ENCODE measurements around the gene MAST3. TPM values are rescaled to one million over a fixed set of nuclear protein-coding genes. Genes with fewer than 3 reads are reported as not detected.

The MAST3 gene
- total and polyA plus RNA-seq, 4 donors = 4.3 to 10.6 (median 6.7) TPM

DNA sequence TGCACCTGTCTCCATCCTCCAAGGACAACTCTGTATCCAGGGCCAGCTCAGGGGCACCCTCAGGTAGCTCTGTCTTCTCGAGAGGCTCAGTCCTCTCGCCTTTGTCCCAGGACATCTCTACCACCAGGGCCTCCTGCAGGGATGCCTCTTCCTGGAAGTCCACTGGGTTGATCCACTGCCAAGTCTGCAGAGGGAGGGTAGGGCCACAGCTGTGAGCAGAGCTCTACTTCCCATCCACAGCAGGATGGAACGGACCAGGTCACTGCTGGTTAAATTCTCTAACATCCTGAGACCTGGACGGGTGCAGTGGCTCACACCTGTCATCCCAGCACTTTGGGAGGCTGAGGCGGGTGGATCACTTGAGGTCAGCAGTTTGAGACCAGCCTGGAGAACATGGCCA is 37.7 kb upstream of the MAST3 start:
- TF ChIP-seq YY1 (IDR thresholded peaks at IDR 0.05) = no peak
- TF ChIP-seq, protein P1, sequence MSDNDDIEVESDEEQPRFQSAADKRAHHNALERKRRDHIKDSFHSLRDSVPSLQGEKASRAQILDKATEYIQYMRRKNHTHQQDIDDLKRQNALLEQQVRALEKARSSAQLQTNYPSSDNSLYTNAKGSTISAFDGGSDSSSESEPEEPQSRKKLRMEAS (IDR thresholded peaks at IDR 0.05) = no peak
- no peak for TF ChIP-seq RAD21 (IDR thresholded peaks at IDR 0.05)
- no peak for TF ChIP-seq EGR1 (IDR thresholded peaks at IDR 0.05; ENCODE audit: low read depth in 2 of 2)
- TF ChIP-seq, protein P2, sequence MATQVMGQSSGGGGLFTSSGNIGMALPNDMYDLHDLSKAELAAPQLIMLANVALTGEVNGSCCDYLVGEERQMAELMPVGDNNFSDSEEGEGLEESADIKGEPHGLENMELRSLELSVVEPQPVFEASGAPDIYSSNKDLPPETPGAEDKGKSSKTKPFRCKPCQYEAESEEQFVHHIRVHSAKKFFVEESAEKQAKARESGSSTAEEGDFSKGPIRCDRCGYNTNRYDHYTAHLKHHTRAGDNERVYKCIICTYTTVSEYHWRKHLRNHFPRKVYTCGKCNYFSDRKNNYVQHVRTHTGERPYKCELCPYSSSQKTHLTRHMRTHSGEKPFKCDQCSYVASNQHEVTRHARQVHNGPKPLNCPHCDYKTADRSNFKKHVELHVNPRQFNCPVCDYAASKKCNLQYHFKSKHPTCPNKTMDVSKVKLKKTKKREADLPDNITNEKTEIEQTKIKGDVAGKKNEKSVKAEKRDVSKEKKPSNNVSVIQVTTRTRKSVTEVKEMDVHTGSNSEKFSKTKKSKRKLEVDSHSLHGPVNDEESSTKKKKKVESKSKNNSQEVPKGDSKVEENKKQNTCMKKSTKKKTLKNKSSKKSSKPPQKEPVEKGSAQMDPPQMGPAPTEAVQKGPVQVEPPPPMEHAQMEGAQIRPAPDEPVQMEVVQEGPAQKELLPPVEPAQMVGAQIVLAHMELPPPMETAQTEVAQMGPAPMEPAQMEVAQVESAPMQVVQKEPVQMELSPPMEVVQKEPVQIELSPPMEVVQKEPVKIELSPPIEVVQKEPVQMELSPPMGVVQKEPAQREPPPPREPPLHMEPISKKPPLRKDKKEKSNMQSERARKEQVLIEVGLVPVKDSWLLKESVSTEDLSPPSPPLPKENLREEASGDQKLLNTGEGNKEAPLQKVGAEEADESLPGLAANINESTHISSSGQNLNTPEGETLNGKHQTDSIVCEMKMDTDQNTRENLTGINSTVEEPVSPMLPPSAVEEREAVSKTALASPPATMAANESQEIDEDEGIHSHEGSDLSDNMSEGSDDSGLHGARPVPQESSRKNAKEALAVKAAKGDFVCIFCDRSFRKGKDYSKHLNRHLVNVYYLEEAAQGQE (IDR thresholded peaks at IDR 0.05) = no peak
- 81% methylated on average over 5 of the region's 5 CpGs for WGBS

DNA sequence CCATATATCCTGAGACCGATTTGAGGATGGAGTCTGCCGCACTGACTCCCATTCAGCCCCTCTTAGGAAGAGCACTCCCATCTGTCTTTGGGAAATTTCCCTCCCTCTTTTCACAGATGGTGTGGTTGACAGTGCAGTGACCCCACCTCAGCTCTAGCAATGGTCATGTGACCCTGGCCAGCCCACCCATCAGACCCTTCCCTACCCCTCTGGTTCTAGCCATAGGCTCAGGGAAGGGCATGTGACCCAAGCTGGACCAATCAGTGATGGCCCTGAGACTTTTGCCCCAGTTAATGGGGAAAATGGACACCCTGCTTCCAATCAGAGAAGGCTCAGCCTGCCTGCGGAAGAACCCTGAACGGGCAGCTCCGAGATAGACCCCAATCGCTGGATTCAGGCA is 37.1 kb upstream of the MAST3 start:
- Histone ChIP-seq H3K9ac (ENCODE audit: low read depth in 1 of 2, low read length in 2 of 2) (no peak overlapping the region), H3K27me3 (ENCODE audit: control insufficient read depth in 4 of 4, insufficient read depth in 4 of 4, low read length in 3 of 4) (no peaks in the 10 kb centered on the region), H3K9me3 (ENCODE audit: control insufficient read depth in 4 of 4, low read length in 3 of 4) (no peaks in the 10 kb centered on the region), H3K36me3 (ENCODE audit: control insufficient read depth in 4 of 4, insufficient read depth in 3 of 4, low read depth in 1 of 4, low read length in 3 of 4) (no peaks in the 10 kb centered on the region), H3K4me1 (ENCODE audit: control insufficient read depth in 4 of 4, insufficient read depth in 4 of 4, low read length in 3 of 4) (peaks cover 7 to 11% (median 9%) of the 10 kb centered on the region in 4 donors), H3K27ac (ENCODE audit: low read depth in 1 of 2, low read length in 2 of 2) (no peak overlapping the region), H3K4me3 (ENCODE audit: low read depth in 1 of 3, low read length in 3 of 3) (no peak overlapping the region)
- 89% methylated on average over 6 of the region's 6 CpGs for WGBS
- TF ChIP-seq TAF1 (conservative IDR thresholded peaks at IDR 0.05) (no peak), HNF4G (IDR thresholded peaks at IDR 0.05) (no peak)
- DNase-seq (ENCODE audit: low spot score) = no peak

More for the DNA sequence above, 37.7 kb upstream of the MAST3 start:
- Histone ChIP-seq H3K4me3 (ENCODE audit: low read depth in 1 of 3, low read length in 3 of 3) (no peak overlapping the region), H3K27me3 (ENCODE audit: control insufficient read depth in 4 of 4, insufficient read depth in 4 of 4, low read length in 3 of 4) (no peaks in the 10 kb centered on the region), H3K27ac (ENCODE audit: low read depth in 1 of 2, low read length in 2 of 2) (no peak overlapping the region), H3K36me3 (ENCODE audit: control insufficient read depth in 4 of 4, insufficient read depth in 3 of 4, low read depth in 1 of 4, low read length in 3 of 4) (no peaks in the 10 kb centered on the region), H3K9ac (ENCODE audit: low read depth in 1 of 2, low read length in 2 of 2) (no peak overlapping the region), H3K9me3 (ENCODE audit: control insufficient read depth in 4 of 4, low read length in 3 of 4) (no peaks in the 10 kb centered on the region), H3K4me1 (ENCODE audit: control insufficient read depth in 4 of 4, insufficient read depth in 4 of 4, low read length in 3 of 4) (peaks cover 7 to 16% (median 10%) of the 10 kb centered on the region in 4 donors)
- DNase-seq (ENCODE audit: low spot score) = no peak

DNA sequence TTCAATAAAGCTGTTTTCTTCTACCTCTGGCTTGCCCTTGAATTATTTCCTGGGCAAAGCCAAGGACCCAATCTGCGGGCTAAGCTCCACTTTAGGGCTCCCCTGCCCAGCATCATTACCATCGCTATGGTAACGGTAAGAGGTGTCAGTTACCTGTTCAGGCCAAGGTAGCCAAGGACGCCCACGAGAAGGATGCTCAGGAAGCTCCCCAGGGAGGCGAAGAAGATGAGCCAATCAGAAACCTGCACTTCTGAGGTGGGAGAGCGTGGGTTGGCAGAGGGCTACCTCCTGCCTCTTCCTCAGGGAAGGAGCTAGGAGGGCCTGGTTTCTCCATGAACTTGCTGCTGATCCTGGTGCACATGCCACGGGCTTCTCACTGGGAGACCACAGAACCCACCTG is 35.5 kb upstream of the MAST3 start:
- no peak overlapping the region for H3K4me3 ChIP-seq (ENCODE audit: low read depth in 1 of 3, low read length in 3 of 3)
- WGBS = 72% methylated on average over 8 of the region's 8 CpGs
- H3K36me3 ChIP-seq (ENCODE audit: control insufficient read depth in 4 of 4, insufficient read depth in 3 of 4, low read depth in 1 of 4, low read length in 3 of 4) = no peaks in the 10 kb centered on the region
- TF ChIP-seq RXRA (IDR thresholded peaks at IDR 0.05) = no peak
- TF ChIP-seq, protein P1 (IDR thresholded peaks at IDR 0.05) = no peak
- TF ChIP-seq HNF4A (conservative IDR thresholded peaks at IDR 0.05) = no peak
- TF ChIP-seq YY1 (IDR thresholded peaks at IDR 0.05) = no peak
- TF ChIP-seq, protein P2 (IDR thresholded peaks at IDR 0.05) = no peak
- TF ChIP-seq, protein P3, sequence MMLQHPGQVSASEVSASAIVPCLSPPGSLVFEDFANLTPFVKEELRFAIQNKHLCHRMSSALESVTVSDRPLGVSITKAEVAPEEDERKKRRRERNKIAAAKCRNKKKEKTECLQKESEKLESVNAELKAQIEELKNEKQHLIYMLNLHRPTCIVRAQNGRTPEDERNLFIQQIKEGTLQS (IDR thresholded peaks at IDR 0.05) = no peak
- TF ChIP-seq SP1 (IDR thresholded peaks at IDR 0.05) = no peak
- no peak for TF ChIP-seq NR2F2 (IDR thresholded peaks at IDR 0.05)
- no peak for TF ChIP-seq RAD21 (IDR thresholded peaks at IDR 0.05)
- no peak for TF ChIP-seq EGR1 (IDR thresholded peaks at IDR 0.05; ENCODE audit: low read depth in 2 of 2)
- no peak for TF ChIP-seq HNF4G (IDR thresholded peaks at IDR 0.05)
- TF ChIP-seq, protein P4, sequence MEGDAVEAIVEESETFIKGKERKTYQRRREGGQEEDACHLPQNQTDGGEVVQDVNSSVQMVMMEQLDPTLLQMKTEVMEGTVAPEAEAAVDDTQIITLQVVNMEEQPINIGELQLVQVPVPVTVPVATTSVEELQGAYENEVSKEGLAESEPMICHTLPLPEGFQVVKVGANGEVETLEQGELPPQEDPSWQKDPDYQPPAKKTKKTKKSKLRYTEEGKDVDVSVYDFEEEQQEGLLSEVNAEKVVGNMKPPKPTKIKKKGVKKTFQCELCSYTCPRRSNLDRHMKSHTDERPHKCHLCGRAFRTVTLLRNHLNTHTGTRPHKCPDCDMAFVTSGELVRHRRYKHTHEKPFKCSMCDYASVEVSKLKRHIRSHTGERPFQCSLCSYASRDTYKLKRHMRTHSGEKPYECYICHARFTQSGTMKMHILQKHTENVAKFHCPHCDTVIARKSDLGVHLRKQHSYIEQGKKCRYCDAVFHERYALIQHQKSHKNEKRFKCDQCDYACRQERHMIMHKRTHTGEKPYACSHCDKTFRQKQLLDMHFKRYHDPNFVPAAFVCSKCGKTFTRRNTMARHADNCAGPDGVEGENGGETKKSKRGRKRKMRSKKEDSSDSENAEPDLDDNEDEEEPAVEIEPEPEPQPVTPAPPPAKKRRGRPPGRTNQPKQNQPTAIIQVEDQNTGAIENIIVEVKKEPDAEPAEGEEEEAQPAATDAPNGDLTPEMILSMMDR (IDR thresholded peaks at IDR 0.05; ENCODE audit: low read depth, low read length, missing input control) = no peak
- no peak for TF ChIP-seq FOXA2 (IDR thresholded peaks at IDR 0.05)
- TF ChIP-seq, protein P5, sequence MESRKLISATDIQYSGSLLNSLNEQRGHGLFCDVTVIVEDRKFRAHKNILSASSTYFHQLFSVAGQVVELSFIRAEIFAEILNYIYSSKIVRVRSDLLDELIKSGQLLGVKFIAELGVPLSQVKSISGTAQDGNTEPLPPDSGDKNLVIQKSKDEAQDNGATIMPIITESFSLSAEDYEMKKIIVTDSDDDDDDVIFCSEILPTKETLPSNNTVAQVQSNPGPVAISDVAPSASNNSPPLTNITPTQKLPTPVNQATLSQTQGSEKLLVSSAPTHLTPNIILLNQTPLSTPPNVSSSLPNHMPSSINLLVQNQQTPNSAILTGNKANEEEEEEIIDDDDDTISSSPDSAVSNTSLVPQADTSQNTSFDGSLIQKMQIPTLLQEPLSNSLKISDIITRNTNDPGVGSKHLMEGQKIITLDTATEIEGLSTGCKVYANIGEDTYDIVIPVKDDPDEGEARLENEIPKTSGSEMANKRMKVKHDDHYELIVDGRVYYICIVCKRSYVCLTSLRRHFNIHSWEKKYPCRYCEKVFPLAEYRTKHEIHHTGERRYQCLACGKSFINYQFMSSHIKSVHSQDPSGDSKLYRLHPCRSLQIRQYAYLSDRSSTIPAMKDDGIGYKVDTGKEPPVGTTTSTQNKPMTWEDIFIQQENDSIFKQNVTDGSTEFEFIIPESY (IDR thresholded peaks at IDR 0.05) = no peak
- TF ChIP-seq TAF1 (conservative IDR thresholded peaks at IDR 0.05) = no peak
- TF ChIP-seq FOXA1 (IDR thresholded peaks at IDR 0.05) = no peak

More for the DNA sequence above, 35.5 kb upstream of the MAST3 start:
- Histone ChIP-seq H3K4me1 (ENCODE audit: control insufficient read depth in 4 of 4, insufficient read depth in 4 of 4, low read length in 3 of 4) (peaks cover 7 to 11% (median 9%) of the 10 kb centered on the region in 4 donors), H3K9ac (ENCODE audit: low read depth in 1 of 2, low read length in 2 of 2) (no peak overlapping the region), H3K27ac (ENCODE audit: low read depth in 1 of 2, low read length in 2 of 2) (no peak overlapping the region), H3K9me3 (ENCODE audit: control insufficient read depth in 4 of 4, low read length in 3 of 4) (no peaks in the 10 kb centered on the region), H3K27me3 (ENCODE audit: control insufficient read depth in 4 of 4, insufficient read depth in 4 of 4, low read length in 3 of 4) (no peaks in the 10 kb centered on the region)
- DNase-seq (ENCODE audit: low spot score) = no peak

Measured in liver (tissue), 9 donors.